PFSK-1 (cell line): Measurements from ENCODE around the gene TCEAL3.

Experiments used
- FOXP2 ChIP-seq: optimal IDR thresholded peaks from 2 replicates; pipeline ENCODE3; 2011; ENCODE audit warnings: borderline replicate concordance, control low read depth, inconsistent platforms; ENCODE audit not compliant: insufficient read depth; ENCODE audit errors: extremely low read length, extremely low read depth
- POLR2AphosphoS5 ChIP-seq: IDR thresholded peaks from 2 replicates; pipeline ENCODE4 v1.6.1; 2012; ENCODE audit warnings: low read depth, mild to moderate bottlenecking, control low read depth, low read length, moderate library complexity
- REST ChIP-seq, 2 experiments: IDR thresholded peaks; 2 replicates each; pipeline versions ENCODE4 v1.6.1 to v1.8.0; 2011 to 2012; ENCODE audit warnings: low read depth in 2 of 2, low read length in 2 of 2, control low read depth in 1 of 2, inconsistent platforms in 1 of 2, mild to moderate bottlenecking in 1 of 2, moderate library complexity in 1 of 2; ENCODE audit not compliant: insufficient read depth in 1 of 2
- SIN3A ChIP-seq: IDR thresholded peaks from 2 replicates; pipeline ENCODE4 v1.6.1; 2012; ENCODE audit warnings: mild to moderate bottlenecking, low read length, moderate library complexity, borderline replicate concordance; ENCODE audit not compliant: insufficient read depth
- TAF1 ChIP-seq: IDR thresholded peaks from 2 replicates; pipeline ENCODE4 v1.6.1; 2012; ENCODE audit warnings: low read length, control low read depth, borderline replicate concordance; ENCODE audit not compliant: insufficient read depth

GRCh38 chrX:103613362-103613890 lies 5.7 kb downstream of the TCEAL3 start:
- TF ChIP-seq REST (IDR thresholded peaks at IDR 0.05; ENCODE audit: insufficient read depth in 1 of 2, low read depth in 2 of 2, low read length in 2 of 2) = no peak
- no peak for TF ChIP-seq SIN3A
- no peak for TF ChIP-seq POLR2AphosphoS5
- no peak for TF ChIP-seq TAF1
- TF ChIP-seq FOXP2 = no peak
